ENCODE measurements around the gene NABP2. TPM values are rescaled to one million over a fixed set of nuclear protein-coding genes. Genes with fewer than 3 reads are reported as not detected.

NABP2 gene
- total RNA-seq, 2 donors from 2014 or later = 61.8 to 72.7 TPM

GRCh38 chr12:56237552-56237951 is 13.4 kb downstream of the NABP2 start:
- no peak for DNase-seq
- no peaks in the 10 kb centered on the region for H3K27me3 Mint-ChIP-seq (ENCODE audit: low read depth)
- H3K9me3 Mint-ChIP-seq = no peaks in the 10 kb centered on the region
- H3K4me1 Mint-ChIP-seq (ENCODE audit: low read depth) = no peaks in the 10 kb centered on the region
- no peak for ATAC-seq (replicated peaks in 1 of 2)
- H3K27ac Mint-ChIP-seq = no peak overlapping the region
- no peak overlapping the region for H3K4me3 Mint-ChIP-seq
- peaks cover 0 to 4% of the 10 kb centered on the region in 2 donors for H3K36me3 Mint-ChIP-seq (ENCODE audit: insufficient read depth in 2 of 2)

GRCh38 chr12:56241424-56242303 is 17.5 kb downstream of the NABP2 start:
- Mint-ChIP-seq H3K4me3 (no peak overlapping the region), H3K9me3 (no peaks in the 10 kb centered on the region), H3K36me3 (ENCODE audit: insufficient read depth in 2 of 2) (peaks cover 3 to 12% of the 10 kb centered on the region in 2 donors), H3K27me3 (ENCODE audit: low read depth) (no peaks in the 10 kb centered on the region), H3K4me1 (ENCODE audit: low read depth) (no peaks in the 10 kb centered on the region), H3K27ac (no peak overlapping the region)
- no peak for DNase-seq
- no peak for ATAC-seq (replicated peaks in 1 of 2)

- Mint-ChIP-seq H3K4me1 (ENCODE audit: low read depth) (no peaks in the 10 kb centered on the region), H3K36me3 (ENCODE audit: insufficient read depth in 2 of 2) (peaks cover 3 to 17% of the 10 kb centered on the region in 2 donors), H3K27ac (no peak overlapping the region), H3K27me3 (ENCODE audit: low read depth) (no peaks in the 10 kb centered on the region), H3K9me3 (no peaks in the 10 kb centered on the region), H3K4me3 (no peak overlapping the region)
- ATAC-seq (replicated peaks in 1 of 2) (no peak), DNase-seq (no peak)
Measured at GRCh38 chr12:56242986-56243385, 18.8 kb downstream of the NABP2 start.

- Mint-ChIP-seq H3K4me1 (ENCODE audit: low read depth) (no peaks in the 10 kb centered on the region), H3K36me3 (ENCODE audit: insufficient read depth in 2 of 2) (peaks cover 3 to 17% of the 10 kb centered on the region in 2 donors), H3K27ac (no peak overlapping the region), H3K4me3 (no peak overlapping the region), H3K9me3 (no peaks in the 10 kb centered on the region), H3K27me3 (ENCODE audit: low read depth) (no peaks in the 10 kb centered on the region)
- no peak for ATAC-seq (replicated peaks in 1 of 2)
- DNase-seq = no peak
Measured at GRCh38 chr12:56243731-56244181, 19.6 kb downstream of the NABP2 start.

GRCh38 chr12:56244494-56244893 is 20.4 kb downstream of the NABP2 start:
- no peak for ATAC-seq (replicated peaks in 1 of 2)
- no peaks in the 10 kb centered on the region for H3K4me1 Mint-ChIP-seq (ENCODE audit: low read depth)
- H3K9me3 Mint-ChIP-seq = no peaks in the 10 kb centered on the region
- no peak overlapping the region for H3K27ac Mint-ChIP-seq
- no peak for DNase-seq
- H3K36me3 Mint-ChIP-seq (ENCODE audit: insufficient read depth in 2 of 2) = peaks cover 3 to 19% of the 10 kb centered on the region in 2 donors
- H3K4me3 Mint-ChIP-seq = no peak overlapping the region
- H3K27me3 Mint-ChIP-seq (ENCODE audit: low read depth) = no peaks in the 10 kb centered on the region

GRCh38 chr12:56247923-56248322 is 23.8 kb downstream of the NABP2 start:
- ATAC-seq (replicated peaks in 1 of 2) = no peak
- no peaks in the 10 kb centered on the region for H3K9me3 Mint-ChIP-seq
- H3K4me1 Mint-ChIP-seq (ENCODE audit: low read depth) = no peaks in the 10 kb centered on the region

GRCh38 chr12:56248711-56249110 is 24.6 kb downstream of the NABP2 start:
- no peak overlapping the region for H3K4me3 Mint-ChIP-seq
- H3K27ac Mint-ChIP-seq = no peak overlapping the region
- H3K27me3 Mint-ChIP-seq (ENCODE audit: low read depth) = no peaks in the 10 kb centered on the region
- no peak for DNase-seq
- ATAC-seq (replicated peaks in 1 of 2) = no peak
- peaks cover 3 to 23% of the 10 kb centered on the region in 2 donors for H3K36me3 Mint-ChIP-seq (ENCODE audit: insufficient read depth in 2 of 2)
- no peaks in the 10 kb centered on the region for H3K9me3 Mint-ChIP-seq
- no peaks in the 10 kb centered on the region for H3K4me1 Mint-ChIP-seq (ENCODE audit: low read depth)

More at GRCh38 chr12:56247923-56248322, 23.8 kb downstream of the NABP2 start:
- Mint-ChIP-seq H3K36me3 (ENCODE audit: insufficient read depth in 2 of 2) (peaks cover 3 to 23% of the 10 kb centered on the region in 2 donors), H3K4me3 (no peak overlapping the region), H3K27ac (no peak overlapping the region), H3K27me3 (ENCODE audit: low read depth) (no peaks in the 10 kb centered on the region)
- DNase-seq = no peak

- no peak for ATAC-seq (replicated peaks in 1 of 2)
- H3K27me3 Mint-ChIP-seq (ENCODE audit: low read depth) = no peaks in the 10 kb centered on the region
- H3K4me3 Mint-ChIP-seq = no peak overlapping the region
- H3K4me1 Mint-ChIP-seq (ENCODE audit: low read depth) = peaks cover 22% of the 10 kb centered on the region
- H3K9me3 Mint-ChIP-seq = no peaks in the 10 kb centered on the region
- H3K27ac Mint-ChIP-seq = no peak overlapping the region
- H3K36me3 Mint-ChIP-seq (ENCODE audit: insufficient read depth in 2 of 2) = peaks cover 0 to 21% of the 10 kb centered on the region in 2 donors
- DNase-seq = no peak
Measured at GRCh38 chr12:56252649-56253048, 28.5 kb downstream of the NABP2 start.

GRCh38 chr12:56253091-56253490 is 28.9 kb downstream of the NABP2 start:
- peaks cover 0 to 21% of the 10 kb centered on the region in 2 donors for H3K36me3 Mint-ChIP-seq (ENCODE audit: insufficient read depth in 2 of 2)
- H3K4me1 Mint-ChIP-seq (ENCODE audit: low read depth) = peaks cover 22% of the 10 kb centered on the region
- no peak overlapping the region for H3K4me3 Mint-ChIP-seq
- H3K9me3 Mint-ChIP-seq = no peaks in the 10 kb centered on the region
- no peaks in the 10 kb centered on the region for H3K27me3 Mint-ChIP-seq (ENCODE audit: low read depth)
- DNase-seq = no peak
- no peak for ATAC-seq (replicated peaks in 1 of 2)
- no peak overlapping the region for H3K27ac Mint-ChIP-seq

- DNase-seq = no peak
- Mint-ChIP-seq H3K27me3 (ENCODE audit: low read depth) (no peaks in the 10 kb centered on the region), H3K9me3 (no peaks in the 10 kb centered on the region), H3K4me3 (no peak overlapping the region), H3K27ac (no peak overlapping the region), H3K36me3 (ENCODE audit: insufficient read depth in 2 of 2) (peaks cover 0 to 19% of the 10 kb centered on the region in 2 donors), H3K4me1 (ENCODE audit: low read depth) (peaks cover 27% of the 10 kb centered on the region)
- no peak for ATAC-seq (replicated peaks in 1 of 2)
Measured at GRCh38 chr12:56255671-56256070, 31.5 kb downstream of the NABP2 start.

GRCh38 chr12:56256326-56256960 is 32.3 kb downstream of the NABP2 start:
- Mint-ChIP-seq H3K4me3 (peak overlapping the region; percentile 81 to 90), H3K27me3 (ENCODE audit: low read depth) (no peaks in the 10 kb centered on the region), H3K9me3 (no peaks in the 10 kb centered on the region), H3K4me1 (ENCODE audit: low read depth) (peaks cover 27% of the 10 kb centered on the region), H3K36me3 (ENCODE audit: insufficient read depth in 2 of 2) (peaks cover 0 to 19% of the 10 kb centered on the region in 2 donors), H3K27ac (no peak overlapping the region)
- ATAC-seq (replicated peaks in 1 of 2) (no peak), DNase-seq (no peak)

- Mint-ChIP-seq H3K27me3 (ENCODE audit: low read depth) (no peaks in the 10 kb centered on the region), H3K4me1 (ENCODE audit: low read depth) (peaks cover 27% of the 10 kb centered on the region), H3K27ac (no peak overlapping the region), H3K9me3 (no peaks in the 10 kb centered on the region), H3K36me3 (ENCODE audit: insufficient read depth in 2 of 2) (peaks cover 0 to 15% of the 10 kb centered on the region in 2 donors), H3K4me3 (peak overlapping the region; percentile 81 to 90)
- DNase-seq (no peak), ATAC-seq (replicated peaks in 1 of 2) (no peak)
Measured at GRCh38 chr12:56257071-56257470, 32.9 kb downstream of the NABP2 start.

GRCh38 chr12:56257491-56258067 is 33.4 kb downstream of the NABP2 start:
- H3K4me3 Mint-ChIP-seq = peak overlapping the region; percentile 81 to 90
- peaks cover 0 to 11% of the 10 kb centered on the region in 2 donors for H3K36me3 Mint-ChIP-seq (ENCODE audit: insufficient read depth in 2 of 2)
- no peak overlapping the region for H3K27ac Mint-ChIP-seq
- peak in 1 of 2 donors; percentile 28 for ATAC-seq (replicated peaks in 1 of 2)
- H3K4me1 Mint-ChIP-seq (ENCODE audit: low read depth) = peaks cover 27% of the 10 kb centered on the region
- H3K27me3 Mint-ChIP-seq (ENCODE audit: low read depth) = no peaks in the 10 kb centered on the region
- no peaks in the 10 kb centered on the region for H3K9me3 Mint-ChIP-seq
- DNase-seq = no peak
